Esophagus squamous epithelium (tissue), 5 donors: ENCODE results near the gene NOC4L. TPM values are rescaled to one million over a fixed set of nuclear protein-coding genes. Genes with fewer than 3 reads are reported as not detected.
A peak's percentile ranks its signal among the peaks of the same experiment; 100 is the strongest.

Source experiments
- DNase-seq: peaks from one replicate; lab custom pipeline; 2025; lab: John Stamatoyannopoulos, UW
- H3K27ac ChIP-seq, 4 donors: fragments of 200-600 bp; sonication (generic); one replicate each; pipeline ENCODE4 v1.5.1; 2016 to 2019; ENCODE audit warnings: mild to moderate bottlenecking in 1 of 4
- H3K27me3 ChIP-seq, 4 donors: fragments of 200-600 bp; sonication (generic); 1 replicate in 3 of 4; 2 replicates in 1 of 4; pipeline versions ENCODE4 v1.5.1 to v1.6.0; 2017 to 2021; ENCODE audit warnings: antibody characterized with exemption in 1 of 4
- H3K36me3 ChIP-seq, 3 donors: fragments of 200-600 bp; sonication (generic); one replicate each; pipeline ENCODE4 v1.5.1; 2016 to 2019
- H3K4me1 ChIP-seq, 3 donors: fragments of 200-600 bp; sonication (generic); one replicate each; pipeline ENCODE4 v1.5.1; 2017 to 2019
- H3K4me3 ChIP-seq, 4 donors: fragments of 200-600 bp; sonication (generic); 1 replicate in 3 of 4; 2 replicates in 1 of 4; pipeline ENCODE4 v1.5.1; 2016 to 2019; ENCODE audit warnings: mild to moderate bottlenecking in 2 of 4, moderate library complexity in 1 of 4
- H3K9me3 ChIP-seq, 3 donors: fragments of 200-600 bp; sonication (generic); one replicate each; pipeline ENCODE4 v1.5.1; 2016 to 2019
- CTCF ChIP-seq, 6 experiments: fragments of 450-650 bp in 4 of 6; fragments of 200-600 bp in 2 of 6; sonication (generic) in 2 of 6; IDR thresholded peaks; one replicate each; pipeline ENCODE4 v1.5.1; 2016 to 2019; ENCODE audit warnings: antibody characterized with exemption in 6 of 6, mild to moderate bottlenecking in 4 of 6, moderate library complexity in 4 of 6
- POLR2A ChIP-seq, 4 donors: fragments of 450-650 bp; IDR thresholded peaks; one replicate each; pipeline ENCODE4 v1.6.1; 2017; ENCODE audit warnings: antibody characterized with exemption in 4 of 4, mild to moderate bottlenecking in 4 of 4, moderate library complexity in 3 of 4
- WGBS, 2 donors: methylation state at CpG; one replicate each; pipeline ENCODE4 v1.1.5; 2018; 5-methylcytosine and 5-hydroxymethylcytosine counted together
- intact Hi-C: fragments of 100-400 bp; cut with DNase I; formaldehyde crosslinking; loops from one replicate; pipeline ENCODE4 v1.15.0; 2022
- total RNA-seq, 4 donors: library from RNA; depleted of rRNA; stranded (reverse); fragments of >200 nt; gene quantifications; one replicate each; pipeline ENCODE4 v1.1.0, GENCODE V29; 2016
- donor health status: DM: yes; HTN: yes; CAD: no.

NOC4L gene
- total RNA-seq, 4 donors from 2014 or later = 9.6 to 12.1 (median 11.1) TPM

- intact Hi-C loops = no loop called here
- DNase-seq = no peak
- H3K9me3 ChIP-seq = no peaks in the 10 kb centered on the region
Measured at GRCh38 chr12:132140918-132141841, 3.1 kb upstream of the NOC4L start.

GRCh38 chr12:132141976-132142678, 2.1 kb upstream of the NOC4L start:
- WGBS, 2 donors = 85 to 100% methylated on average over 4 to 8 of the region's 22 CpGs
- H3K36me3 ChIP-seq = peaks cover 30 to 66% (median 37%) of the 10 kb centered on the region in 3 donors
- peaks cover 20 to 39% (median 23%) of the 10 kb centered on the region in 3 donors for H3K4me1 ChIP-seq
- no peaks in the 10 kb centered on the region for H3K9me3 ChIP-seq
- no peak for DNase-seq
- no peak overlapping the region for H3K27ac ChIP-seq
- intact Hi-C loops = no loop called here
- no peaks in the 10 kb centered on the region for H3K27me3 ChIP-seq
- no peak overlapping the region for H3K4me3 ChIP-seq
- no peak for TF ChIP-seq CTCF (IDR thresholded peaks at IDR 0.05)
- TF ChIP-seq POLR2A (IDR thresholded peaks at IDR 0.05) = no peak

More at GRCh38 chr12:132140918-132141841, 3.1 kb upstream of the NOC4L start:
- H3K27me3 ChIP-seq = no peaks in the 10 kb centered on the region
- no peak overlapping the region for H3K4me3 ChIP-seq
- H3K4me1 ChIP-seq = peaks cover 20 to 36% (median 23%) of the 10 kb centered on the region in 3 donors
- peaks cover 30 to 59% (median 34%) of the 10 kb centered on the region in 3 donors for H3K36me3 ChIP-seq
- TF ChIP-seq CTCF (IDR thresholded peaks at IDR 0.05) (no peak), POLR2A (IDR thresholded peaks at IDR 0.05) (no peak)
- no peak overlapping the region for H3K27ac ChIP-seq
- WGBS, 2 donors = 93 to 100% methylated on average over 1 to 18 of the region's 38 CpGs

- TF ChIP-seq POLR2A (IDR thresholded peaks at IDR 0.05) (no peak), CTCF (IDR thresholded peaks at IDR 0.05) (no peak)
- peak overlapping the region in 2 of 4 donors; percentile 95 to 97 for H3K27ac ChIP-seq
- H3K4me3 ChIP-seq = peak overlapping the region; percentile 81 to 99 (median 92)
- intact Hi-C loops = no loop called here
- peaks cover 20 to 43% (median 23%) of the 10 kb centered on the region in 3 donors for H3K4me1 ChIP-seq
- DNase-seq = no peak
- no peaks in the 10 kb centered on the region for H3K9me3 ChIP-seq
- no peaks in the 10 kb centered on the region for H3K27me3 ChIP-seq
- WGBS, 2 donors = 76 to 81% methylated on average over 10 of the region's 24 CpGs
- H3K36me3 ChIP-seq = peaks cover 30 to 68% (median 41%) of the 10 kb centered on the region in 3 donors
Measured at GRCh38 chr12:132142679-132143335, 1.4 kb upstream of the NOC4L start.

GRCh38 chr12:132143336-132144071, 753 bp upstream of the NOC4L start:
- 0% methylated on average over 11 of the region's 82 CpGs; no CpG with 5 or more reads in 1 of the 2 donors for WGBS, 2 donors
- no peak for DNase-seq
- no peak for TF ChIP-seq CTCF (IDR thresholded peaks at IDR 0.05)
- TF ChIP-seq POLR2A (IDR thresholded peaks at IDR 0.05) = no peak

More at GRCh38 chr12:132143336-132144071, 753 bp upstream of the NOC4L start:
- intact Hi-C loops = no loop called here
- Histone ChIP-seq H3K36me3 (peaks cover 30 to 68% (median 41%) of the 10 kb centered on the region in 3 donors), H3K4me3 (peak overlapping the region; percentile 81 to 99 (median 92)), H3K4me1 (peaks cover 20 to 43% (median 23%) of the 10 kb centered on the region in 3 donors), H3K27ac (peak overlapping the region; percentile 56 to 97 (median 92)), H3K9me3 (no peaks in the 10 kb centered on the region), H3K27me3 (no peaks in the 10 kb centered on the region)
